Fibroblast of mammary gland (primary cell): ENCODE measurements around the gene TATDN2.

ENCODE experiments used
- DNase-seq: peaks from one replicate; pipeline ENCODE4 v3.0.0-alpha.2; 2010; ENCODE audit warnings: low read depth
- H3K4me3 ChIP-seq: 2 replicates; pipeline ENCODE4 v1.5.1; 2011; ENCODE audit warnings: low read depth, mild to moderate bottlenecking, low read length, moderate library complexity; ENCODE audit not compliant: control insufficient read depth
- TF ChIP-seq, protein P1 (sequence below): conservative IDR thresholded peaks from 2 replicates; pipeline ENCODE4 v1.5.1; 2011; ENCODE audit warnings: low read depth, low read length, inconsistent platforms; ENCODE audit not compliant: control insufficient read depth, insufficient read depth

The TATDN2 gene

DNA sequence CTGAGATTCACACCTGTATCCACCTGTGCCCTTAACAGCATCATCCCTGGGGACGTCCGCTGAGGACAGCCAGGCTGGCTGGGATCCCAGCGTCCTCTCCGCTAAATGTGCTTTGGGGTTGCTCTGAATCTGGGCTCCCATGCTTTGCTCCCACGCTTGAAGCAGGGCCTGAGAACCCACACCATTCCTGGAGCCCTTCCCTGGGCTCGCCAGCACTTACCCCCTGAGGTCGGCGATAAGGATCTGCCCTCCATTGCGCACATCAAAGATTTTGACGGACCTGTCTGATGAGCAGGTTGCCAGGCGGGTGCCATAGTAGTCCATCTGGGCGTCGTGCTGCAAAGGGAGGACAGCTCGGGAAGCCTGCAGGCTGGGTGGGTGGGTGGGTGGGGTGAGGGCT, 66.8 kb downstream of the TATDN2 start:
- H3K4me3 ChIP-seq = no peak overlapping the region
- no peak for DNase-seq
- TF ChIP-seq, protein P1, sequence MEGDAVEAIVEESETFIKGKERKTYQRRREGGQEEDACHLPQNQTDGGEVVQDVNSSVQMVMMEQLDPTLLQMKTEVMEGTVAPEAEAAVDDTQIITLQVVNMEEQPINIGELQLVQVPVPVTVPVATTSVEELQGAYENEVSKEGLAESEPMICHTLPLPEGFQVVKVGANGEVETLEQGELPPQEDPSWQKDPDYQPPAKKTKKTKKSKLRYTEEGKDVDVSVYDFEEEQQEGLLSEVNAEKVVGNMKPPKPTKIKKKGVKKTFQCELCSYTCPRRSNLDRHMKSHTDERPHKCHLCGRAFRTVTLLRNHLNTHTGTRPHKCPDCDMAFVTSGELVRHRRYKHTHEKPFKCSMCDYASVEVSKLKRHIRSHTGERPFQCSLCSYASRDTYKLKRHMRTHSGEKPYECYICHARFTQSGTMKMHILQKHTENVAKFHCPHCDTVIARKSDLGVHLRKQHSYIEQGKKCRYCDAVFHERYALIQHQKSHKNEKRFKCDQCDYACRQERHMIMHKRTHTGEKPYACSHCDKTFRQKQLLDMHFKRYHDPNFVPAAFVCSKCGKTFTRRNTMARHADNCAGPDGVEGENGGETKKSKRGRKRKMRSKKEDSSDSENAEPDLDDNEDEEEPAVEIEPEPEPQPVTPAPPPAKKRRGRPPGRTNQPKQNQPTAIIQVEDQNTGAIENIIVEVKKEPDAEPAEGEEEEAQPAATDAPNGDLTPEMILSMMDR = no peak

DNA sequence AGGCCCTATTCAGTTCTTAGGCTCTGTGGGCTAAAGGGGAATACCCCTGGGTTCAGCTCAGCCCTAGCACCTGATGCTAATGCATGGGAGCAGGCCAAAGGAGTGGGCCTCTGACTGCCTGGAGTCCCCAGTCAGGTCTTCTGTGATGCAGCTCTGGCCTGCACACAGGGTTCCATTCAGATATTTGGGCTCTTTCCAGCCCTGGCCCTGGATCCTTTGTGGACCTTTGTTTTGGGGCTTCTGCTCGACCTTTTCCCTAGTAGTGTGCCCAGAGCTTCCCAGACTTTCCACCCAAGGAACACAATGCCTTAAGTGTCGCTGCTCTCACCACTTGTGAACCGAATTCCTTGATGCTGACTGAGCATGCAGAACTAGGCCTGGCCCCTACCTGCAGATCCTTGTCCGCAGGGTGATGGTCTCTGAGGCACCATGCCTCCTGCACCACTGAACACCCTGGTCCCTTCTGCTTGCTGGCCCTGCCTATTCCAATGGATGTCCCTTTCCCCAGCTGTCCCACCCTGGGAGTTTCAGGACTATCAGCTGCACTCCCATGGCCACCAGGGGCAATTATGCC, 67.6 kb downstream of the TATDN2 start:
- no peak overlapping the region for H3K4me3 ChIP-seq
- TF ChIP-seq, protein P1 = no peak
- no peak for DNase-seq

DNA sequence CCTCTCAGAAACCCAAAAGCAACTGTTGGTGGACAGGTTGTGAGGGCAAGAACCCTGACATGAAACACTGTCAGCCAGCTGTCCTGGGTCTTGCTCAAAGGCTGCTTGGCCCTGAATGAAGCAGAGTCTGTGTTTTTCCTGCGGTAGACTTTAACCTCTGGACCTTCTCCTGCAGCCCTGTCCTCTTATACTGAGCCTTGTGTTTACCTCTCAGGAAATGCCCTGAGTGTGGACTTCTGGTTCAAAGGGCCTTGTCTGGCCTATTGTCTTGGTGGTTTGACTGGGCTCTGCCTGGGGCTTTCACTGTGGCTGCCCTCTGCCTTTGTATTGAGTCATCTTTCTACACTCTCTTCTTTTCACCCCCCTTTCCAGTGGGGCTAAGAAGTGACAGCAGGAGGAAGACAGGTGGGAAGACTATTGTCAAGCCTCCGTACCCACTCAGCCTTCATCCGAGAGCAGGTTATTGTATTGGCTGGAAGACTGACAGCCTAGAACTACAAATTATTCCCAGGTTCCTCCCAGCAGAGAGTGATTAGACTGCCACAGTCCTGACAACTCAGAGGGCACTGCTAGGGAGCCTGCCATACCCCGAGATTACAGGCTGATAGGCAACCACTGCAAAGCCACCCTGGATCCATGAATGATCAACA, 69.2 kb downstream of the TATDN2 start:
- TF ChIP-seq, protein P1 = no peak
- no peak for DNase-seq
- no peak overlapping the region for H3K4me3 ChIP-seq

DNA sequence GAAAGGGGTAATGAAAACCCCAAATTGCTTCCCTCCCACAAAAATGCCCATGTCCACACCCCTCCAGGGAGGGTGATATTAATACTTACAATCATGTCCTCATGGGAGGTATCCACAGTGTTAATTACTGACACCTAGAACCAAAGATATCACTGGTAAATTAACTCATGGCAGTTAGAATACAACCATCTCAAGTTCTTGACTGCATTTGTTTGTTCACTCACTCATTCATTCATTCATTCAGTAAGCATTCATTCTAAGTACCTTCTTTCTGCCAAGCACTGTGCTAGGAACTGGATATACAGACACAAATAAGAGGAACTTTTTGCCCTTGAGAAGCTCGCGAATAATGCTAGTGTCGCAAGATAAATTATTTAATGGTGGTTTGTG, 69.7 kb downstream of the TATDN2 start:
- no peak overlapping the region for H3K4me3 ChIP-seq
- TF ChIP-seq, protein P1 = no peak
- no peak for DNase-seq

- peak overlapping the region; percentile 99 for H3K4me3 ChIP-seq
- TF ChIP-seq, protein P1 = no peak
- DNase-seq = no peak
Measured at GRCh38 chr3:10319251-10319650, 71.0 kb downstream of the TATDN2 start.

- peak overlapping the region; percentile 99 for H3K4me3 ChIP-seq
- DNase-seq = no peak
- TF ChIP-seq, protein P1 = no peak
Measured at GRCh38 chr3:10319804-10320203, 71.5 kb downstream of the TATDN2 start.

GRCh38 chr3:10320320-10320677, 72.0 kb downstream of the TATDN2 start:
- no peak for DNase-seq
- TF ChIP-seq, protein P1 = no peak
- peak overlapping the region; percentile 99 for H3K4me3 ChIP-seq
